HG03095 (cell line): Measurements from ENCODE around the gene TNFAIP8L2.

Source experiments
- ATAC-seq: cut with Tn5 transposase; IDR thresholded peaks from one replicate; pipeline ENCODE4 v1.9.1; 2021; ENCODE audit warnings: moderate library complexity; ENCODE audit not compliant: unreplicated experiment

TNFAIP8L2 gene

DNA sequence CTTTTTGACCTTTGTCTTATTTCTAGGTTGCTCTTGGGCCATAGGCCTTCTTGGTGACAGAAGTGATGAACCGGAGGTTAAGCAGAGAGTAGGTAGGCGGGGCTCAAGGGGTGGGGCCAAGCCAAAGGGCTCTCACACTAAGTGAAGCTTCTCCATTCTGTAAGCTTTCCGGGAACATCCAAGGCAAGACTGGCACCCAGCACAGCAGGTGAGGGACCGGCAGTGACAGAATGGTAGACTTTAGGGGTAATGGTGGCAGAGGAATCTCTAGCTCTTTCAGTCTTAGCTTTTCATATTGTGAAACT lies at the start of gene TNFAIP8L2:
Gene TNFAIP8L2, plus strand, starts transcription at position 135 of the 305 bp plus-strand sequence. CDS start 2,049 bp downstream, outside the sequence.
- ATAC-seq = peak; percentile 59

DNA sequence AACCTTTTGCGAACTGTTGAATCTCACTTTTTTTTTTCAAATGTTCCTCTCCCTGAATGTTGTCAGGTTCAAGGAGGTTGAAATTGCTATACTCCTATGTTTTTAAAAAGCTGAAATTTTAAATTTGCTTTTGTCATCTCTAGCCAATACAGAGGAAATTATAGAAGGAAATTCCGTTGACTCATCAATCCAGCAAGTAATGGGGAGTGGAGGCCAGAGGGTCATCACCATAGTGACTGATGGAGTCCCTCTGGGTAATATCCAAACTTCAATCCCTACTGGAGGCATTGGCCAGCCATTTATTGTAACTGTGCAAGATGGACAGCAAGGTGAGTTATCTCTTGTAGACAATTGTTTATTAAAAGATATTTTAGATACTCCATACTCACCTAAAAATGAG lies 49.6 kb upstream of the TNFAIP8L2 start:
- no peak for ATAC-seq

DNA sequence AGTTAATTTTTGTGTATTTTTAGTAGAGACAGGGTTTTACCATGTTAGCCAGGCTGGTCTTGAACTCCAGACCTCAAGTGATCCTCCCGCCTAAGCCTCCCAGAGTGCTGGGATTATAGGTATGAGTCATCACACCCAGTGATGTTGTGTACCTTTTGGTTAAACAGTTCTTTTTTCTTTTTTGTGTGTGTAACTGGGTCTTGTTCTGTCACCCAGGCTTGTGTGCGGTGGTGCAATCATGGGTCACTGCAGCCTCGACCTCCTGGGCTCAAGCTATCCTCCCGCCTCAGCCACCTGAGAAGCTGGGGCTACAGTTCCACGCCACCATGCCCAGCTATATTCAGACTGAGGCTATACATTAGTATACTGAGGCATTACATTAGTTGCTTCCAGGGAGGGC lies 48.1 kb upstream of the TNFAIP8L2 start:
- no peak for ATAC-seq

DNA sequence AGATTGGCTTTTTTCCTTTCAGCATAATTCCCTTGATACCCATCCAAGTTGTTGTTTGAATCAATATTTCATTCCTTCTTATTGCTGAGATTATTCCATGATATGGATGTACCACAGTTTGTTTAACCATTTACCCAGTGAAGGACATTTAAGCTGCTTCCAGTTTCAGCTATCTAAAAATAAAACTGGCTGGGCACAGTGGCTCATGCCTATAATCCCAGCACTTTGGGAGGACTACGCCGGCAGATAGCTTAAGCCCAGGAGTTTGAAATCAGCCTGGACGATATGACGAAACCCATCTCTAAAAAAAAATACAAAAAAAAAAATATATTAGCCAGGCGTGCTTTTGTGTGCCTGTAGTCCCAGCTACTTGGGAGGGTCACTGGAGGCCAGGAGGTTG lies 42.6 kb upstream of the TNFAIP8L2 start:
- no peak for ATAC-seq

DNA sequence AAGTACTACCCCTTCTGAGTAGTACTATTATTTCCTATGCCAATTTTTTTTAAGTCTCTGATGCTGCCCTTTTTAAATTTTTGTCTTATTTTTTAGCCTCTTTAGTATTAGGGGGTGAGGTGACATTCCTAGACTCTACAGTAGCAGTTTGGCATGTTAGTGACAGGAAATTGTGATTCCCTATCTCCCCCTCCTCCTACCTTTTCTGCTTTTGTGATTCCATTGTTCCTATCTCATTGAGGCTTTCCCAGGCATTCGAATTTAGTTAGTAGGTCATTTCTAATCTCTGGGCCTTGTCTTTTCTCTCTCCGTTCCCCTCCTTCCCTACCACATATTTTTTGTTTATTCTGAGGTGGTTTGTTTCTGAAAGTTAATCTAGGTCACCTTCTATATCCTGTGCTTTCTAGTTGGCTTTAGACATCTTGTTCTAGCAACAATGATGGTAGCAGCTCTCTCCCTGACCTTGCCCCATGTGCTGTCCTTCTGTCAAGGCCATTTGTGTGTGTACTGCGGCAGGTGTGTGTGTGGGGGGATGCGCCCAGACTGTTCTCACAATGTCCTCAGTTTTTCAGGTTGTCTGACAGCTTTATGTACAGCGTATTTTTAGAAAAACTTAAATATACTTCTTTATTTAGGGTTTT lies 31.6 kb upstream of the TNFAIP8L2 start:
- ATAC-seq = no peak

DNA sequence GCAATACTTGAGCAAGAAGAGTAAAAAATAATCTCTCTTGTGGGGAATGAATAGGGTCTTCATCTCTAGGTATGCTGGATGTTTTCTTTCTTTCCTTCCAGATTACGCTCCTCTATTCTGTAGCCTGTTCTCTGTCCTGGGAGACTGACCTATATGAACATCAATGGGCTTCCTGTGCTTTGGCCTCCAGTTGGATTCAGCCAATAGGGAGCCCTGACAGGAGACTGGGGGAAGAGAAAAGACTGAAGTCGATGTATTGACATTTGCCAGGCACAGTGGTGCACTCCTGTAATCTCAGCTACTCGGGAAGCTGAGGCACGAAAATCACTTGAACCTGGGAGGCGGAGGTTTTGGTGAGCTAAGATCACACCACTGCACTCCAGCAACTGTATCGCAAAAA lies 27.6 kb upstream of the TNFAIP8L2 start:
- ATAC-seq = no peak

DNA sequence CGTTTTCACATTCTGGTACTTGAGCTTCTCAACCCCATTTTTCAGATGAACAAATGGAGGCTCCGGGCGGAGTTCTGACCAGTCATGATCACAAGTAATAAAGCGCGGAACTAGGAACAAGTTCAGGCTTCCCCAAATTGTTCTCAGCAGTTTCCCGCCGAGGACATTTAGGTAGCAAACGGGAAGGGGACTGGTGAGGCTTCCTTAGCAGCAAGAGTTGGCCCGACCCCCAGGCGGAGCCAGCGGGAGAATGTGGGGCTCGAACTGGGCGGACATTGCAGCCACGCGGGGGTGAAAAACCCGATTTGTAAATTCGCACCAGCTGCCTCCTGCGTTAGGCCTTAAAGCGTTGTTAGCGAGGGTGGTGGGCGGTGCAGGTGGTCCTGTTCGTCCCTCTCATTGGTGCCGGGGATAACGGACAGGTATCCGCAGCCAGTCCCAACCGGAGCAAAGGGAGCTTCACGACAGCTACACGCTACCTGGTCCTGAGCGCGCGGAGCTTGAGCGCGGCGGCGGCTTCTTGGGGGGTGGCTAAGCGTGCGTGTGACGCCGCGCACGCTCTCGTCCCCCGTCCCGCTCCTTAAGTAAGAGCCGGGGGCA lies 25.4 kb upstream of the TNFAIP8L2 start:
- peak; percentile 56 for ATAC-seq

DNA sequence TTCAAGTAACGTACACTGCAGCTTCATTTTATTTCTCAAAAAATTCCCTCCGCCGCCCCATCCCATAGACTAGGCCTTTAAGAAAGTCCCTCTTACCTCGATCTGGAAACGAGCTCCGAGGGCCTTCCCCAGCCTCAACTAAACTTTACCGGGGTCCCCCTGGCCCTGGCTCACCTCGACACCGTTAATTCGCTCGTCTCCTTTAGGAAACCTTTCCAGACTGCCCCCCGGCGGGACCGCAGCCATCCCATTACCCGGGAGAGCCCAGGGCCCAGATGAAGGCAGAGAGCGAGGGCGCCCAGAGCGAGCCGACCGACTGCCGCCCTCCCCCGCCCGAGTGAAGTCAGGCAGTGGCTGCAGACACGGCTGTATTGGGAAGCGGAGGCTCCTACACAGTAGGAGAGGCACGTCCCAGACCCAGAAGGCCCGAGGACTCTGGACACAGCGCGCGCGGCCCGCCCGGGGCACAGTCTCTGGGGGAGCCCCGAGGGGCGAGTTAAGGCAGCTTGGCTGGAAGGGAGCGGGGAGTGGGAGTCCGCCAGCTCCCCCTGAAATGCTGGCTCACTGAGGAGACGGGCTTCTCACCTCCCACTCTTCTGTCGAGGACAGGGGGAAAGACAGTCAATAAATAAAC lies 24.6 kb upstream of the TNFAIP8L2 start:
- no peak for ATAC-seq

DNA sequence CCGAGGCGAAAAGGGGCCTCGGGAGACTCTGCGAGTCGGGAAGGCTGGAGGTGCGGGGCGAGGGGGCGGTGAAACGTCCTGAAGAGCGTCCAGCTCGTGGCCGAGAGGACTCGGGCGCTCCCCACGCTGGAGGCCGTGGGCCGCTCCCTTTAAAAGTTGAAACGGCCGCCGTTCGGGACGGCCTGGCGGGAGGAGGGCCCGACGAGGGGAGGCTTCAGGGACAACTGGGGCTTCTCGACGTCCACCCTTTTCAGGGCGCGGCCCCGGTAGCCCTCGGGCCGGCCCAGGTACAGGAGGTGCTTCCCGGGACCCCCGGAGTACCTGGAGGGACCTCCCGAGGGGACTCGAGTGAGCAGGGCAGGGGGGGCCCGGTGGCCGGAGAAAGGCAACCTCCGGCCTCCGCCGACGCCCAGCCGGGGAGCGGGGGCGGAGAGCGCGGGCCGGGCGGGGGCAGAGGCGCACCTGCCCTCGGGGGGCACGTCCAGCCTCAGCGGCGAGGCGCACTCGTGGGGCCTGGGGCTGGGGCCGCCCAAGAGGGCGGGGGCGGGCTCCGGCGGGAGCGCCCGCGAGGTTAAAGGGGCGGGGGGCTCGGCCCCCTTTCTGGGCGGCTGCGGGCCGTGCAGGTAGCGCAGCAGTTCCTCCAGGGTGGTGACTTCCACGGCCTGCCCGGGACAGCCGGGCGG lies 24.0 kb upstream of the TNFAIP8L2 start:
- no peak for ATAC-seq

DNA sequence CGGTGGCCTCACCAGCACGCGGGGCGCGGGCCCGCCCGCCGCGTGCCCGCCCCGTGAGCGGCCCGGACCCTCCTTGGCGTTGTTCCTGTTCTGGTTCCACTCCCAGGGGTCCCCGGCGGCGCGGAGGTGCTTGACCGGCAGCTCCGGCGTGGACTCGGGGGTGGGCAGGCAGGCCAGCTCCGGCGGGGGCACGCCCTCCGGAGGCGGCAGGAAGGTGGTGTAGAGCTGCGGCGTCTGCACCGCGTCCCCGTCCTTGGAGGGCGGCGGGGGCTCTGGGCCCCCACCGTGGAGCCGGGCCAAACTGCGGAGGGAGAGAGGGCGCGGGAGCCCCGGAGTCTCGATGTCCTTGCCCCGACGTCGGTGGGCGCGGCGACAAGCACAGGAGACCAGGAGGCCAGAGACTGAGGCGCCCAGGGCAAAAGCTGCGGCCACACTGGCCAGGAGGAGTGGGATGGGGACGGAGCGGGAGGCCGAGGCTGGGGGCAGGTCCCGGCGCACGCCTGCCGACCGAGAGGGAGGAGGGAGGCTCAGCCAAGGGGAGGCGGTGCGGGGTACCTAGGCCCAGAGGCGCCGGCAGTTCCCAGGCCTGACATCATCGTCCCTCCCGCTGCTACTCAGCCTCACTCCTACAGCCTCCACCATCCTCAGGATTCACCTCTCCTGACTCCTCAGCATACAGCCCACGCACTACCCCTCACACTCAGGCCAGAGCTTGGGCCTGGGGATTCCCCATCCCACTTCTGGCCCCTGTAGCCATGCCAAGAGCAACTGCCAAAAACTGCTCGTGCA lies 23.2 kb upstream of the TNFAIP8L2 start:
- no peak for ATAC-seq

DNA sequence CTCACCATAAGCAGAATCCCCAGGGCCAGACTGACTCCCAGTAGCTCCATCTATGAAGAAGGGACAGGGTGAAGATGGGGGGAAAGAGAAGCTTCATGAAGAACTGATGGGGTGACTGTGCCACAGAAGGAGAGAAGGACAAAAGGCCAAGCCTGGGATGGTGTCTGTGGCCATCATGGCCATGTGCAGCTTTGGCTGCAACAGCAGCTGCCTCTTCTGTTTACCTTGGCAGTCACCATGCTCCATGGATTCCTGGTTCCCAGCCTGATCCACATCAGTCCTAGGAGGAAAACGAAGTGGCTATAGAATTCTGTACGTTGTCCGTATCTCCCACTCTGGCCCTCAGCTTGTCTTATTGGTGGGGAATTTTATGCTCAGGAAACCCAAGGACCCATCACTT lies 22.1 kb upstream of the TNFAIP8L2 start:
- no peak for ATAC-seq

DNA sequence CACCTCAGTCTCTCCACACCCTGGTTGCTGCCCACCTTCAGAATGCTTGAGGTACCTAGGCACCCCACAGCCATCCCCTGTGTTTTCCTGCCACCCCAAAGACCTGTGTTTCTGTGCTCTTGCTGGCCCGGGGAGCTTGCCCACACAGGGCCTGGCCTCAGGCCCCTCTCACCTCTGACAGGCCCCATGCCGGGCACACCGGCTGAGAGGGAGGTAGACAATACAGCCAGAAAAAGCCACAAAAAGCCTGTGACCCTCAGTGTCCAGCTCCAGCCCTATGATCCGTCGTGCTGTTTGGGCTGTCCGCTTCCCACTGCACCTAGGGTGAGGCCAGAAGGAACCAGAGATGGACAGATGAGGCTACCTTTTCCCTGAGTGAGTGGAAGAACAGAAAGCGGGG lies 21.5 kb upstream of the TNFAIP8L2 start:
- no peak for ATAC-seq

DNA sequence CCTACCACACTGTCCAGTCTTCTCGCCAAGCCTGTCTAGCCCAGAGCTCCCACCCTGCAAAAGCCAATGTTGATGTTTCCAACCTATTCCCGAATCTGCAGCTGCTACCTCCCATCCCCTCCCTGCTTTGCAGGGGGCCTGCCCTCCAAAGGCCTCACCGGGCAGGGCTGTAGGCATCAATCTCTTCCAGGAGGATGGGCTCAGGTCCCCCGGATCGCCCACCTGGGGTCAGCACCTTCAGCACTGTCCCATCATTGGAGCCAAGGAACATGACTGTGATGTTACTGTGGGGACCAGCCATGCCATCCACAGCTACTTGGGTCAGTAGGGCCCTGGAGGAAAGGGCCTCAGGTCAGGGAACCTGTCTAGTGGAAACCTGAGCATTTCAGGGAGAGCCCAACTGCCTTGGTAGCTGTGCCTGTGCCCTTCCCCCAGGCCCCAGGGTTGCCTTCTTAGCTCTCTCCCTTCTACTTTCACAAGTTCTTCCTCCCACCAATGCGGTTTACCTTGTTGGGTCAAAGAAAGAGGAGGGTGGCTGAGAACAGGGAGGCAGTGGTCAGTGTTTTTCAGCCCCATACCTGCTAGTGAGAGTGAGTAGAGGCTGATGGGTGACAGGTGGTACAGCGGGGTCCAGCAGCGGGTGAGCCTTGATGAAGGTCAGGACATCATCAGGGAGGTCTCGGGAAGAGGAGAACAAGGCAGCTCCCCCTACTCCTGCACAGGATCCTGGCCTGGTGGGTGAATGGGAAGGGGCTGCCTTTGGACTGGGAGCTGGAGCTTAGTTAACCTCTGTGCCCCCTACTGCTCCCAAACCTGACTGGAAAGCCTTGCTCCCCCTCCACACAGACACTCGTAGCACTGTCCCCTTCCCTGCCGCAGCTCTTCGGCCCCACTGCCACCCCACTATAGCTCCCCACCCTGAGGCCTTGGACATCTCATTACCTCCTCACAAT lies 20.7 kb upstream of the TNFAIP8L2 start:
- ATAC-seq = no peak

DNA sequence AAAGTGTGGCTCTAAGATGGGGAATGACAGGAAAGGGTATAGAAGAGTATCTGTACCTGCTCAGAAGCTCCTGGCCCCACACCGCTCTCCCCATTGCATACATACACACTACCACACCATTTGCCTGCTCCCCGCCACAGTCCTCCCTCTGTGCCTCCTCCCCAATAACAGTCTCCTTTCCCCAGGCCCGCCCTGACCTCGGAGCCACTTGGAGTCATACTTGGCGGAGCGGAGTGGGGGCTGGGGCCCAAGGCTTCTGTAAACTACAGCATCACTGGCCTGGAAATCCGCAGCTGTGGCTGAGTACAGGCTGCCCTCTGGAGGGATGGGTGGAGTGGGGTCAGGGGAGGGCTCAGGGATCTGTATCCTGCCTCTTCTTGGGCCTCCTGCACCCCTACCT lies 18.7 kb upstream of the TNFAIP8L2 start:
- ATAC-seq = no peak

DNA sequence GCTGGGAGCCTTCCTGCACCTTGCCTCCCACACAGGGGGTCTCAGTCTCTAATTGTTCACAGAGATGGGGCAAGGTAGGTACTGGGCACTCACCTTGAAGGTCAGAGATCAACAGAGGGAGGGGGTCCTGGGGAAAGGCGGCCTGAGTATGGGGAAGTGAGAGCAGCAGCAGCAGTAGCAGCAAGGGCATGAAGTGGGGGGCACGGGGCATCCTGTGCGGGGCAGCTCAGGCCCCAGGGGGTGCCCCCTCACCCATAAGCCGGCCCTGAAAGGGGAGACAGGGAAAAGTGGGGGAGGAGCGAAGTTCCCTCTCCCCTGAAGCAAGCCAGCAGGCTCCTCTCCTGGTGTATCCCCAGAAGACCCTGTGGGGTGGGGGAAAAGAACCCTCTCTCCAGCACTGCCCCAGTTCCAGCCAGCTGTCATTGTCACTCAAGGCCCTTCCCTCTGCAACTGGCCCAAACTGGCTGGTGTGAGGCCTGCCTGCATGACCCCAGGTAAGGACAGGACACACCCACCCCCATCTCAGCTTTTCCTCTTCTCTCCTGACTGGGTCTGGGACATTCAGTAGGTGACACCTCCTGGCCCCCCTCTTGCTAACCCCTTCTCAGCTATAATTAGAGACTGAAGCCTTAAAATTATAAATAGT lies 13.9 kb upstream of the TNFAIP8L2 start:
- ATAC-seq = no peak

DNA sequence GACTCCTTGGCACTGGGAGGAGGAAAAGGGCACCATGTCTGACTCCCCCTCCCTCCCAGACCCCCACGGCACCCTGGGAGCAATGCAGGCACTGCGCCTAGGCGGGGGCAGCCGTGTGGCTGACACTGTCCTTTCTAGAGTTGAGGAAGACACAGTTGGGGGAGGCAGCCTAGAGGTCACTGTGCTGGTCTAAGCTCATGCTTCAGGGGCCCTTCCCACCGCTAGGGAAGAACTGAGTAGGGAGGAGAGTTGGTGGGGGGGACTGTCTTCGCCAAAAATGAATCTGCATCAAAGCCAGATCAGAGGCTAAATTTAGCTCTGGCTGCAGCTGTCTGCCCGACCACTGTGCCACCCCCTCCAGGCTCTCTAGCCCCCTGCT lies 13.4 kb upstream of the TNFAIP8L2 start:
- no peak for ATAC-seq

DNA sequence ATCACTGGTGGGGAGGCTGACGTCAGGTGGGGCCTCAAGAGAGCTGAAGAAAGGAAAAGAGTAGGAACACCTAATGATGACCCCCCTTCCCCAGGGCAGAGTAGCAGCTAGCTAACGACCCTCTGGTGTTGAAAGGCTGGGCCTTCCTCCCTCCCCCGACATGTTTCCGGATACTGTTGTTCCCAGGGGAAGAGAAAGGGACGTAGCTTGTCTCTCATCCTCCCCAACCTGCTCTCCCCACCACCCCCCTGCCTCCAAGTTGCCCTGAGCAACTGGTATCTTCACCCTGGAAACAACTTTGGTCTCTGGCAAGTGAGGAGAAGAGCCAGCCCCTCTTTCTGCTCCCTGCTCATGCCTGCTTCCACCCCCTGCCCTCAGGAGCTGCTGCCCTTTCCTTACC lies 12.5 kb upstream of the TNFAIP8L2 start:
- ATAC-seq = no peak

DNA sequence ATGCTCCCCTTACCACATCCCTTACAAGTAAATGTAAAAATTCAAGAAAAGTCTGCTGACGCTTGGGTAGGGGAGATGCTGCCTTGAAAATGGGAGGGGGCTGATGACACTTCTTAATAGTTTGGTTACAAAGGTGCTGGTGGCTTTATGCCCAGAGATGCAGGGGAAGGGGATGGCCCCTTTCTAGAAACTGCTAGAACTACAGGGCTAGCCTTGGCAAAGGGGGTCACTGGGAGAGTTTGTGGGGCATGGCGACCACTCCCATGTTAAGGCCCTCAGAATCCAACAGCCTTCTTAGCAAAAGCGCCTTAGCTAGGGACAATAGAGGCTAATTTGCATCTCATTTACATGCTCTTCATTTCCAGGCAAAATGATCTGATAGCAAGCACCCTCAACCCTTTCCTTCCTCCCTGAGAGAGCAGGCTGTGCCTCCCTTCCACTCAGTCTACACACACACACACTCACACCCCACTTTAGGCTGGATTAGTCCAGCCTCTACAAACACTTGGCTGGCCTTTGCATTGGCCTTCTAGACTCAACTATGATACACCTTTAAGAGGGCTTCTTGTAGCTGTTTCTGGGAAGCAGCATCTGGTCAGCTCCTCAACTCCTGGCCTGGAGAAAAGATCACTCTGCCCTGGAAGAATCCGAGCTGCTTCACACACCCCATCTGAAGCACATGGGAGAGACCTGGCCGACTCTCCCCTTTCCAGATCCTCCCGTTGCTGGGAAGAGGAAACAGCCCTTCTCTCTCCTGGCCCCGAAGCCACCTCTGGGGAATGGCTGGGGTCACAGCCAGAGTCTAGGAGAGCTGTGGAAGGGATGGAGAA lies 11.8 kb upstream of the TNFAIP8L2 start:
- ATAC-seq = no peak
